Fibroblast of lung (primary cell): ENCODE results near the gene KIAA1217. TPM values are rescaled to one million over a fixed set of nuclear protein-coding genes. Genes with fewer than 3 reads are reported as not detected.

Experiments used
- DNase-seq, 2 donors: peaks; one replicate each; pipeline versions ENCODE4 v3.0.0 to v3.0.0-alpha.2; 2010; ENCODE audit warnings: low read depth in 2 of 2
- H2AFZ ChIP-seq: 2 replicates; pipeline ENCODE4 v1.5.1; 2012; ENCODE audit warnings: low read length, control low read depth, inconsistent platforms
- H3K27ac ChIP-seq: 2 replicates; pipeline ENCODE4 v1.5.1; 2011; ENCODE audit warnings: low read length, control low read depth; ENCODE audit not compliant: insufficient read depth
- H3K27me3 ChIP-seq: 2 replicates; pipeline ENCODE4 v1.5.1; 2011; ENCODE audit warnings: mild to moderate bottlenecking, low read length; ENCODE audit not compliant: control insufficient read depth, insufficient read depth
- H3K36me3 ChIP-seq: 2 replicates; pipeline ENCODE4 v1.5.1; 2011; ENCODE audit warnings: low read length; ENCODE audit not compliant: control insufficient read depth, insufficient read depth
- H3K4me1 ChIP-seq: 2 replicates; pipeline ENCODE4 v1.5.1; 2011; ENCODE audit warnings: low read length; ENCODE audit not compliant: control insufficient read depth, insufficient read depth; ENCODE audit errors: extremely low read depth
- H3K4me2 ChIP-seq: 2 replicates; pipeline ENCODE4 v1.5.1; 2011; ENCODE audit warnings: low read length, control low read depth; ENCODE audit not compliant: insufficient read depth; ENCODE audit errors: extremely low read depth
- H3K4me3 ChIP-seq, 4 experiments: fragments of 200-600 bp in 1 of 4; sonication (generic) in 1 of 4; replicated peaks in 1 of 4; 2 replicates each; pipeline ENCODE4 v1.5.1; 2011 to 2016; ENCODE audit warnings: low read length in 4 of 4, low read depth in 3 of 4, mild to moderate bottlenecking in 3 of 4, control low read depth in 2 of 4, inconsistent platforms in 1 of 4, mixed read lengths in 1 of 4; ENCODE audit not compliant: insufficient read depth in 1 of 4; ENCODE audit errors: control extremely low read depth in 1 of 4
- H3K79me2 ChIP-seq: 2 replicates; pipeline ENCODE4 v1.5.1; 2012; ENCODE audit warnings: mild to moderate bottlenecking, low read length, inconsistent platforms; ENCODE audit not compliant: control insufficient read depth, insufficient read depth
- H3K9ac ChIP-seq: 2 replicates; pipeline ENCODE4 v1.5.1; 2011; ENCODE audit warnings: mild to moderate bottlenecking, low read length, control low read depth; ENCODE audit not compliant: insufficient read depth
- H3K9me3 ChIP-seq: 2 replicates; pipeline ENCODE4 v1.5.1; 2012; ENCODE audit warnings: low read depth, low read length; ENCODE audit not compliant: control insufficient read depth, insufficient read depth
- H4K20me1 ChIP-seq: 2 replicates; pipeline ENCODE4 v1.5.1; 2011; ENCODE audit warnings: low read length; ENCODE audit not compliant: control insufficient read depth, insufficient read depth; ENCODE audit errors: extremely low read depth
- CTCF ChIP-seq, 2 donors: IDR thresholded peaks in 1 of 2; conservative IDR thresholded peaks in 1 of 2; 1 replicate in 1 of 2; 2 replicates in 1 of 2; pipeline ENCODE4 v1.5.1; 2011 to 2012; ENCODE audit warnings: low read length in 2 of 2, control low read depth in 1 of 2, inconsistent platforms in 1 of 2, low read depth in 1 of 2, mild to moderate bottlenecking in 1 of 2
- EZH2 ChIP-seq: IDR thresholded peaks from 2 replicates; pipeline ENCODE4 v1.5.1; 2012; ENCODE audit warnings: low read length, control low read depth, mild to moderate bottlenecking; ENCODE audit errors: missing control alignments
- polyA plus RNA-seq, 2 donors: library from polyadenylated mRNA; depleted of rRNA in 1 of 2; stranded (reverse) in 1 of 2; unstranded in 1 of 2; fragments of >200 nt; gene quantifications; 2 replicates each; pipeline ENCODE4 v1.2.1, GENCODE V29; 2011 to 2012; ENCODE audit warnings: missing spikeins in 1 of 2
- total RNA-seq: library from RNA; depleted of rRNA; stranded (reverse); fragments of >200 nt; gene quantifications from 2 replicates; pipeline ENCODE4 v1.2.1, GENCODE V29; 2014

KIAA1217 gene
- total and polyA plus RNA-seq, 2 donors (not counting 1 experiment from before 2014, with no cell fraction given) = 0.92 to 1.5 TPM

- Histone ChIP-seq H3K79me2 (no peaks in the 10 kb centered on the region), H3K4me1 (no peaks in the 10 kb centered on the region), H3K9me3 (no peaks in the 10 kb centered on the region), H3K4me3 (no peak overlapping the region), H2AFZ (no peak overlapping the region), H3K36me3 (no peaks in the 10 kb centered on the region), H3K27me3 (no peaks in the 10 kb centered on the region), H3K27ac (no peak overlapping the region), H3K4me2 (no peak overlapping the region), H3K9ac (no peak overlapping the region), H4K20me1 (no peaks in the 10 kb centered on the region)
- TF ChIP-seq CTCF (conservative IDR thresholded peaks at IDR 0.05 in 1 of 2, IDR thresholded peaks at IDR 0.05 in 1 of 2; ENCODE audit: low read depth in 1 of 2, low read length in 2 of 2) = no peak
- TF ChIP-seq EZH2 = no peak
- no peak for DNase-seq
These were observed 48.6 kb downstream of the KIAA1217 start for GRCh38 chr10:24257588-24257987.

- Histone ChIP-seq H3K9me3 (no peaks in the 10 kb centered on the region), H3K27me3 (no peaks in the 10 kb centered on the region), H3K9ac (no peak overlapping the region), H3K36me3 (no peaks in the 10 kb centered on the region), H3K79me2 (no peaks in the 10 kb centered on the region), H3K4me2 (no peak overlapping the region), H3K4me1 (no peaks in the 10 kb centered on the region), H3K27ac (no peak overlapping the region), H4K20me1 (no peaks in the 10 kb centered on the region), H3K4me3 (no peak overlapping the region), H2AFZ (no peak overlapping the region)
- DNase-seq = no peak
- TF ChIP-seq CTCF (conservative IDR thresholded peaks at IDR 0.05 in 1 of 2, IDR thresholded peaks at IDR 0.05 in 1 of 2; ENCODE audit: low read depth in 1 of 2, low read length in 2 of 2) = no peak
- no peak for TF ChIP-seq EZH2
These were observed 50.6 kb downstream of the KIAA1217 start for GRCh38 chr10:24259365-24260130.

- H3K9ac ChIP-seq = no peak overlapping the region
- no peak overlapping the region for H3K4me3 ChIP-seq
- H3K27ac ChIP-seq = no peak overlapping the region
- H3K4me2 ChIP-seq = no peak overlapping the region
- H3K4me1 ChIP-seq = no peaks in the 10 kb centered on the region
- no peaks in the 10 kb centered on the region for H3K27me3 ChIP-seq
- no peaks in the 10 kb centered on the region for H3K9me3 ChIP-seq
- no peak for DNase-seq
- no peaks in the 10 kb centered on the region for H3K79me2 ChIP-seq
- no peak overlapping the region for H2AFZ ChIP-seq
- no peak for TF ChIP-seq EZH2
- no peak for TF ChIP-seq CTCF (conservative IDR thresholded peaks at IDR 0.05 in 1 of 2, IDR thresholded peaks at IDR 0.05 in 1 of 2; ENCODE audit: low read depth in 1 of 2, low read length in 2 of 2)
- H4K20me1 ChIP-seq = no peaks in the 10 kb centered on the region
- H3K36me3 ChIP-seq = no peaks in the 10 kb centered on the region
These were observed 52.7 kb downstream of the KIAA1217 start for GRCh38 chr10:24261627-24262026.
